ENCODE results near the gene MYL4.
A peak's percentile ranks its signal among the peaks of the same experiment; 100 is the strongest.
"Not testable (repeated sequence)": the region's sequence is repeated elsewhere in the genome, so short reads cannot be mapped to it uniquely, and the experiment has no call there.

MYL4 gene

GRCh38 chr17:47208744-47209488, at the start of gene MYL4:
TSS of gene MYL4 (plus strand) at chr17:47209348. CDS start at chr17:47209423, 75 bp downstream.
- no peak for DNase-seq

- no peak for DNase-seq
These were observed 47.0 kb upstream of the MYL4 start for GRCh38 chr17:47162013-47162622.

GRCh38 chr17:47164263-47164662, 44.9 kb upstream of the MYL4 start:
- DNase-seq, result no peak

DNA sequence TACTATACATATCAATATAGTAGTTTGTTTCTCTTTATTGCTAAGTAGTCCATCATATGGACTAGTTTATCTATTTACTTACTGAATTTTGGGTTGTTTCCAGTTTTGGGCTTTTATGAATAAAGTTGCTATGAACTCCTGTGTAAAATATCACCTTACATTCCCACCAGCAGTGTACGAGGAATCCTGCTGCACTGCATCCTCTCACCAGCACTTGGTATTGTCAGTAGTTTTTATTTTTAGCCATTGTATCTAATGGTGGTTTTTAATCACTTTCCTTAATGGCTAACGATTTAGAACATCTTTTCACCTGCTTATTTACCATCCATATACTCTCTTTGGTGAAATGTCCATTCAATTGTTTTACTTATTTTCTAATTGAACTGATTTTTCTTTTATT, 44.0 kb upstream of the MYL4 start:
- DNase-seq, result no peak

DNA sequence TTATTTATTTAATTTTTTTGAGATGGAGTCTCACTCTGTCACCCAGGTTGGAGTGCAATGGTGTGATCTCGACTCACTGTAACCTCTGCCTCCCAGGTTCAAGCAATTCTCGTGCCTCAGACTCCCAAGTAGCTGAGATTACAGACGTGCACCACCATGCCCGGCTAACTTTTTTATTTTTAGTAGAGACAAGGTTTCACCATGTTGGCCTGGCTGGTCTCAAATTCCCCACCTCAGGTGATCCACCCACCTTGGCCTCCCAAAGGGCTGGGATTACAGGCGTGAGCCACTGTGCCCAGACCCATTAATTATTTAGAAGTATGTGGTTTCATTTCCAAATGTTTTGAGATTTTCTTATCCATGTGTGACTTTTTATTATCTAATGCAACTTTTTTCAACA, 42.3 kb upstream of the MYL4 start:
- DNase-seq, result not testable (repeated sequence)

DNA sequence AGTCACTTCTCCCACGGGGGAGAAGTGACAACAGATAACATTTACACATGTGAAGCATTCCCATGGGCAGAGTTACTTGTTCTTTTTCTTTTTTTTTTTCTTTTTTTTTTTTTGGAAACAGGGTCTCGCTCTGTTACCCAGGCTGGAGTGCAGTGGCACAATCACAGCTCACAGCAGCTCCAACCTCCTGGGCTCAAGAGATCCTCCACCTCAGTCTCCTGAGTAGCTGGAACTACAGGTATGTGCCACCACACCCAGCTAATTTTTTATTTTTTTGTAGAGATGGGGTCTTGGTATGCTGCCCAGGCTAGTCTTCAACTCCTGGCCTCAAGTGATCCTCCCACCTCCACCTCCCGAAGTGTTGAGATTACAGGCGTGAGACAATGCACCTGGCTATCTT, 40.3 kb upstream of the MYL4 start:
- not testable (repeated sequence) for DNase-seq

DNA sequence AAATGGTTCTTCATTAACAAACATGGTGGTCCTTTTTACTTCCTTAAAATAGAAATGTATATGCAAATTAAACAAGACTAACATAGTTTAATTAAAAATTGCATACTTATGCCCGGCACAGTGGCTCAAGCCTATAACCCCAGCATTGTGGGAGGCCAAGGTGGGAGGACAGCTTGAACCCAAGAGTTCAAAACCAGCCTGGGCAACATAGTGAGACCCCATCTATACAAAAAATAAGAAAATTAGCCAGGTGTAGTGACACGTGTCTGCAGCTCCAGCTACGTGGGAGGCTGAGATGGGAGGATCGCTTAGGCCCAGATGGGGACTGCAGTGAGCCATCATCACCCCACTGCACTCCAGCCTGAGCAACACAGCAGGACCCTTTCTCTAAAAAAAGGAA, 38.4 kb upstream of the MYL4 start:
- DNase-seq, result no peak

DNA sequence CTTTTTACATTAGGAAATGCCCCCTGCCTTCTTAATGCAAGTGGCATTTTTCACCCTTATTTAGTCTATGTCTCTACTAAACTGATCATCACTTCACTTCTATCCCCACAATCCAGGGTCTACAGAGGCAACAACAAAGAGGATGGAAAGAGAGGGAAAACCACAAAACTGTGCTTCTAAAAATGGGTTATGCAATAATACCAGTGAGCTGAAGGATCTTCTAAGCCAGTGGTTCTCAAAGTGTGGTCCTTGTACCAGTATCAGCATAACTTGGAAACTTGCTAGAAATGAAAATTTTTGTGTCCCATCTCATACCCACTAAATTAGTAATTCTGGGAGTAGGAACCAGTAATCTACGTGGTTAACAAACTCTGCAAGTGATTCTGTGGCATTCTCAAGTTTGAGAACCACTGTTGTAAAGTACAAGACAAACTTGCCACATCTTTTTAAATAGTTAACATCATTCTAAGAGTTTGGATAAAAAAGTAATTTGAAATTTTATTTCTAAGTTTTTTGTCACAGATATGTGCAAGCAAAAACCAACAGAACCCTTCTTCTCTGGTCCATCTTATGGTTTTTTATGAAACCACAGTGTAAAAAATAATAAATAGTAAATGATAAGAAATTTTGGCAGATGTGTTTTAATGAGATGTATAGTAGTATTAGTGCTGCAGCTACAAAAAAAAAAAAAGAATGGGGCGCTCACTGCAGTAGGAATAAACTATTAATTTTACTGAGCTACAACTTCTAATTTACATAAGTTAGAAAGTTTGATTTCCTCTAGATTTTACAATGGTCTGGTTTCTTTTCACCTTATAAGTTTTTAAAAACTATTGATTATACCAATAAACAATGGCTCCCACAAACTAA, 36.2 kb upstream of the MYL4 start:
- no peak for DNase-seq

DNA sequence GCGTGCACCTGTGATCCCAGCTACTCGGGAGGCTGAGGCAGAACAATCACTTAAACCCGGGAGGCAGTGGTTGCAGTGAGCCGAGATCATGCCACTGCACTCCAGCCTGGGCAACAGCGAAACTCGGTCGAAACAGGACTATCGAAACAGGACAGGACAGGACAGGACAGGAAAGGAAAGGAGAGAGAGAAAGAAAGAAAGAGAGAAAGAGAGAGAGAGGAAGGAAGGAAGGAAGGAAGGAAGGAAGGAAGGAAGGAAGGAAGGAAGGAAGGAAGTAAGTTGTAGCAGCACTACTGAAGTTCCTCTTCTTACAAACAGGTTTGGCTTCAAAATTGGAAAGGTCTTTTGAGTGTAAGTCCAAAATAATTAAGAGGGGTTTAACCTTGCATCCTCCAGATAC, 34.3 kb upstream of the MYL4 start:
- not testable (repeated sequence) for DNase-seq

DNA sequence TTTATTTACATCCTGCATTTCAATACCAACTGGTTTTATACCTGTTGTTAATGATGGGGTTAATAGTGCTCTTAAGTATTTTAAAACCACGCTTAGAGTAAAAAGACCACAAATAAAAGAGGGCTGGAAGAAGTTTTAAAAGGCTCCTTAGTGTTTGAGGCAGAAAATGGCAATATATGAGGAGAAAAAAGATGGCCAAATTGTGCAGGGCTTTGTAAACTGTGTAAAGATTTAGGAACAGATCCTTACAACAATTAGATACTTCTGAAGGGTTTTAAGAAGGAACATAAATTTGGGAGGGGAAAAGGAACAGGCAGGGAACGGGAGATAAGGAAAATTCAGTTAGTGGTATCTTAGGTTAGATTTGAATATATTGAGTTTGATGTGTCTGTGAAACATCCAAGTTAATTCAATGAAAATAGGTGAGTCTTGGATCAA, 32.7 kb upstream of the MYL4 start:
- DNase-seq, result no peak

DNA sequence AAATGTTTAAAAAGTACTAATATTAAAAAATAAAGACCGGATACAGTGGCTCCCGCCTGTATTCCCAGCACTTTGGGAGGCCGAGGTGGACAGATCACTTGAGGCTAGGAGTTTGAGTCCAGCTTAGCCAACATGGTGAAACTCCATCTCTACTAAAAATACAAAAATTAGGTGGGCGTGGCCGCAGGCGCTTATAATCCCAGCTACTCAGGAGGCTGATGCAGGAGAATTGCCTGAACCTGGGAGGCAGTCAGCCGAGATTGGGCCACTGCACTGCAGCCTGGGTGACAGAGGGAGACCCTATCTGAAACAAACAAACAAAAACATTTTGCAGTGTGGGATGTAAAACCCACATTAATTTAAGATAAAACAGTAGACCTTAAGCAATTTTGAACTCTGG, 31.9 kb upstream of the MYL4 start:
- DNase-seq, result no peak

GRCh38 chr17:47179141-47179540, 30.0 kb upstream of the MYL4 start:
- no peak for DNase-seq

- no peak for DNase-seq
These were observed 28.8 kb upstream of the MYL4 start for GRCh38 chr17:47180337-47180736.

- DNase-seq, result not testable (repeated sequence)
These were observed 28.2 kb upstream of the MYL4 start for GRCh38 chr17:47180988-47181387.

DNA sequence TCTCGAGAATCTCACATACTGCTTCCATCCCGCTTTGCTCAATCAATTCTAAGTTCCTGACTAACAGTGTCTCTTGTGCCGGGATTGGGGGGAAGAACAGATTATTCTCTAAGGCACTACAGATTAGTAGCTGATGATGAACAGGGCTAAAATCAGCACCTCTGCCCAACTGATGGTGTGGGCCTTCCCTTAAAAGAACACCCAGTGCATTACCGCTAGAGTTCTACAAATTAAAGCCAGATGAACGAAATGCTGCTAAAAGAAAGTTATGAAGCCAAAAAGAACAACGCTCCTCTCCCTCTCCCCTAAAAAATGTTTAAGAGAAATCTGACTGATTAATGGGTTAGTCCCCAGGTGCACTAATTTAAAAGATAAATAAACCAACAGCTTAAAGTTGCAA, 24.5 kb upstream of the MYL4 start:
- no peak for DNase-seq

GRCh38 chr17:47188271-47188875, 20.8 kb upstream of the MYL4 start:
- DNase-seq, result peak in 3 of 6 experiments; percentile 7 to 37 (median 22)

DNA sequence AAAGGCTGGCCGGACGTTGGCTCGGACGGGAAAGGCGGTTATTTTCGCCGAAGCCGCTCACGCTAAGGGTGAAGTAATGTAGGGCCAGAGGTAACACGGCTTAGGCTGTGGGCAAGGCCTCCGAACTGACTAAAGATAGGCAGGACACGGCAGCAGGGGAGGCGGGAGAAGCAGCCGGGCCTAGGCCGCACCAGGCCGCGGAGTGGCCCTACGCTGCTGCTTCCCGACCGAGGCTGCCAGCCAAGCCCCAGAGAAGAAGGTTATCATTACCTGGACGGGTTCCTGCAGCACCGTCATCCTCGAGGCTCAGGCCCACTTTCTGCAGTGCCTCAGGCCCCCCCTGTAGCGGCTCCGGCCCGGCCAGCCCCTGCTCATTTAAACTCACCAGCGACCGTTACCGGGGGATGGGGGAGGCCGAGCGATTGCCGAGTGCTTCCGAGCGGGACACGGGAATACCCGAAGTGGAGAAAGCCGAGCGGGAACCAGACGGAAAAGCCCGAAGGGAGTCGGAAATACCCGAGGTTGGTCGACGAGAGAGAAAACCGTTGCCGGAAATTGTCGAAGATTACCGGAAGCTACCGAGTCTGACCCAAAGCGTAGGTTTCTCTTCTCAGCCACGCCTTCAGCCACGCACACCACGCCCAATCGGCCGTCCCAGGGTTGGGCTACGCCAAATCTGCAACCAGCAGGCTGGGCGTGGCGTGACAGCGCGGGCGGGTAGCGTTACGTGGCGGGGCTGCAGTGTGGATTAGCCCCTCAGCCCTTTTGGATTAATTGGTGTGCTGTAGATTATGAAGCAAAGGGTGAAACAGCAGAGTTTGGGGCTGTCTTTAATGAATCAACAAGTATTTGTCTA, 20.0 kb upstream of the MYL4 start, which contains the start of gene CDC27:
Gene CDC27 (minus strand): TSS at position 420 of the 856 bp plus-strand sequence. CDS start 123 bp downstream, at position 297.
- peak; percentile 98 to 99 (median 99) for DNase-seq

DNA sequence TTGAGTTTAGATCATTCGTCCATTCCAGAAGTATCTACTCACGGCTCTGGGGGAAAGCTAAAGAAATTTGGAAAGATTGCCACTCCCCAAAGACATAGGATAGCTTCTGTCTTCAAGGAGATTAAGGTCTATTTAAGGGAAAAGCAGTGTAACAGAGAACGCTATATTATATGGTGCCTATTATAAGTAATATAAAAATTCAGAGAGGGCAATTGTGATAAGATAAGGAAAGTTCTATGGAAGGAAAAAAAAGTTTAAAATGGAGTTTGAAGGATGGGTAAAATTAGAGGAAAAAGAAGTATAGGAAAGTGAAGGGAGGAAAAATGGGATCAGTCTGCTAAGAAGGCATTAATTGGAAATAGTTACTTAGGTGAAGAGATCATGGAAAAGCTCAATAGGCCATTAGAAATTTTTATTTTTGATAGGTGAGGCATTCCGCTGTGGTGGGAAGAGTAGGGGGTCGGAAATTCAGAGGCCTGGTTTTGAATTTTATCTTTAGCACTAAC, 19.4 kb upstream of the MYL4 start:
- DNase-seq, result no peak

DNA sequence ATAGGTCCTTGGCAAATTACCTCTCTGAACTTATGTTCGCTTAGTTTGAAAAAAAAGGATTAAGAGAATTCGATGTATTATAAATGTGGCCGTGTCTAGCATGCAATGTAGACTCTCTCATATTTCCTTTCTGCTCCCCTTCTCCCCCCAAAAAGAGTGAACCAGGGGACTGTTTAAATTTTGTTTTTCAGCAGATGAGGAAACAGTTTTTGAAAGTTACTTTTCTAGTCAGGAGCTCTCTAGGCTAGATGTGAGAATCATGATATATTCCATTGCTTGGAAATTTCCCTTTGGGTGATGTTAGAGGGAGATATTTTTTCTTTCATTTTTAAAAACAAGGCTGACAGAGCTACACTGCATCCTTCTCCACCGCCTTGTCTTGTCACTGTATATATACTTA, 18.9 kb upstream of the MYL4 start:
- no peak for DNase-seq

GRCh38 chr17:47190770-47191169, 18.4 kb upstream of the MYL4 start:
- no peak for DNase-seq

DNA sequence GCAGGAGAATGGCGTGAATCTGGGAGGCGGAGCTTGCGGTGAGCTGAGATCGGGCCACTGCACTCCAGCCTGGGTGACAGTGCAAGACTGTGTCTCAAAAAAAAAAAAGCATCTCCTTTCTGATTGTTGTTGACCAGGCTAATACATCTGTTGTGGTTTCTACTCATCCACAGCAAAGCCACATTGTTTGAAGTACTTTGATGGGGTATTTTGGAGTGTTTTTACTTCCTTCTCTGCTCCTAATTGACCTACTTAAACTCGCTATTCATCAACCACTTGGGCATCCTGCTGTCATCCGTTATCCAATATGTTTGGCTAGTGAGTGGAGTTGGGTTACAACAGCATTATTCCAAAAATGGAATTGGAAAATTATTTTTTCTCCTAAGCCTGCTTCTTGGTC, 16.6 kb upstream of the MYL4 start:
- DNase-seq, result no peak

Measured in stimulated activated naive CD4-positive, alpha-beta T cell (primary cell).